Stomach (tissue), 9 donors: ENCODE measurements around the gene TRIM56. TPM values are rescaled to one million over a fixed set of nuclear protein-coding genes. Genes with fewer than 3 reads are reported as not detected.

Experiments used
- DNase-seq, 2 donors: peaks; one replicate each; pipeline versions ENCODE4 v3.0.0 to v3.0.0-alpha.2; 2013 to 2019
- H3K27ac ChIP-seq, 5 donors: fragments of 200-600 bp in 4 of 5; sonication (generic) in 4 of 5; one replicate each; pipeline ENCODE4 v1.5.1; 2013 to 2019; ENCODE audit warnings: mild to moderate bottlenecking in 1 of 5, moderate library complexity in 1 of 5
- H3K27me3 ChIP-seq, 3 donors: fragments of 200-600 bp; sonication (generic); one replicate each; pipeline ENCODE4 v1.5.1; 2017 to 2019; ENCODE audit warnings: mixed run types in 1 of 3
- H3K36me3 ChIP-seq, 4 donors: fragments of 200-600 bp; sonication (generic); 1 replicate in 3 of 4; 2 replicates in 1 of 4; pipeline ENCODE4 v1.5.1; 2016 to 2019
- H3K4me1 ChIP-seq, 4 donors: fragments of 200-600 bp; sonication (generic); one replicate each; pipeline ENCODE4 v1.5.1; 2016 to 2019
- H3K4me3 ChIP-seq, 4 donors: fragments of 200-600 bp; sonication (generic) in 3 of 4; one replicate each; pipeline ENCODE4 v1.5.1; 2016 to 2019; ENCODE audit warnings: mild to moderate bottlenecking in 1 of 4
- H3K9me3 ChIP-seq, 4 donors: fragments of 200-600 bp; sonication (generic); one replicate each; pipeline ENCODE4 v1.5.1; 2016 to 2019
- CTCF ChIP-seq, 7 experiments: fragments of 450-650 bp in 4 of 7; fragments of 200-600 bp in 3 of 7; sonication (generic) in 3 of 7; IDR thresholded peaks; one replicate each; pipeline ENCODE4 v1.5.1; 2016 to 2019; ENCODE audit warnings: antibody characterized with exemption in 7 of 7, control low read depth in 2 of 7, mild to moderate bottlenecking in 1 of 7
- EP300 ChIP-seq: sonication (generic); formaldehyde crosslinking; IDR thresholded peaks from one replicate; pipeline ENCODE4 v1.6.1; 2017; ENCODE audit warnings: antibody characterized with exemption
- POLR2A ChIP-seq, 4 donors: fragments of 450-650 bp; IDR thresholded peaks; one replicate each; pipeline ENCODE4 v1.6.1; 2016; ENCODE audit warnings: antibody characterized with exemption in 4 of 4, control low read depth in 2 of 4, mild to moderate bottlenecking in 1 of 4, moderate library complexity in 1 of 4
- POLR2AphosphoS5 ChIP-seq, 3 donors: sonication (generic); formaldehyde crosslinking; IDR thresholded peaks; one replicate each; pipeline ENCODE4 v1.6.1; 2016; ENCODE audit warnings: antibody characterized with exemption in 3 of 3
- WGBS, 5 donors: extraction: QIAGEN DNeasy Blood & Tissue Kit in 3 of 5; methylation state at CpG; one replicate each; pipeline versions ENCODE4 v1.1.5 to v1.1.7; 2013 to 2018; 5-methylcytosine and 5-hydroxymethylcytosine counted together
- intact Hi-C: fragments of 100-400 bp; cut with DNase I; formaldehyde crosslinking; loops from one replicate; pipeline ENCODE4 v1.15.1; 2023; ENCODE audit warnings: low total_unique reads
- polyA plus RNA-seq, 3 donors: library from polyadenylated mRNA; stranded (reverse); fragments of 200-250 nt; gene quantifications; one replicate each; pipeline ENCODE4 v1.2.3, GENCODE V29; 2013
- total RNA-seq, 5 donors: library from RNA; depleted of rRNA; stranded (reverse); fragments of >200 nt; gene quantifications; one replicate each; pipeline versions ENCODE4 v1.1.0 to v1.2.3, GENCODE V29; 2014 to 2016
- donor health status: healthy with polysubstance abuse.
- donor health status: Bipolar disorder and iron deficiency.
- donor health status: healthy.

Gene TRIM56
- total and polyA plus RNA-seq, 8 donors = 7.5 to 41.1 (median 17.5) TPM

GRCh38 chr7:101140339-101140699 lies 55.0 kb downstream of the TRIM56 start:
- peaks cover 5 to 28% (median 21%) of the 10 kb centered on the region in 4 donors for H3K4me1 ChIP-seq
- no peaks in the 10 kb centered on the region for H3K9me3 ChIP-seq
- 24 to 44% (median 41%) methylated on average over 3 of the region's 3 CpGs for WGBS, 5 donors
- no peak for DNase-seq
- H3K27me3 ChIP-seq = peaks cover 0 to 19% (median 0%) of the 10 kb centered on the region in 3 donors
- TF ChIP-seq EP300 = no peak
- no peak for TF ChIP-seq POLR2A (IDR thresholded peaks at IDR 0.05)
- no peak for TF ChIP-seq POLR2AphosphoS5 (IDR thresholded peaks at IDR 0.05)
- TF ChIP-seq CTCF (IDR thresholded peaks at IDR 0.05) = no peak
- H3K27ac ChIP-seq = no peak overlapping the region
- no peak overlapping the region for H3K4me3 ChIP-seq
- peaks cover 0 to 12% (median 0%) of the 10 kb centered on the region in 4 donors for H3K36me3 ChIP-seq
- intact Hi-C loops = loop anchor here (5.0 kb wide), 1 partner anchor 142 kb away; no protein-coding TSS in a partner anchor

- 79 to 84% (median 79%) methylated on average over 4 of the region's 4 CpGs for WGBS, 5 donors
- TF ChIP-seq CTCF (IDR thresholded peaks at IDR 0.05) = no peak
- H3K4me1 ChIP-seq = peaks cover 5 to 28% (median 21%) of the 10 kb centered on the region in 4 donors
- no peak for DNase-seq
- peaks cover 0 to 9% (median 0%) of the 10 kb centered on the region in 4 donors for H3K36me3 ChIP-seq
- intact Hi-C loops = loop anchor here (5.0 kb wide), 1 partner anchor 141 kb away; no protein-coding TSS in a partner anchor
- no peak overlapping the region for H3K4me3 ChIP-seq
- H3K27ac ChIP-seq = no peak overlapping the region
- peaks cover 0 to 14% (median 0%) of the 10 kb centered on the region in 3 donors for H3K27me3 ChIP-seq
- no peaks in the 10 kb centered on the region for H3K9me3 ChIP-seq
Measured at GRCh38 chr7:101140746-101141382, 55.6 kb downstream of the TRIM56 start.

Other genes with a start within 250 kb of the TRIM56 start
- gene SLC12A9, start 232.8 kb upstream of the TRIM56 start, total RNA-seq = 10 to 100 TPM in 3 of 5 donors, 1 to 10 TPM in 2; 2.9 to 44.6 (median 25.9) TPM
- gene SLC12A9, start 232.8 kb upstream of the TRIM56 start, polyA plus RNA-seq = 10 to 100 TPM in 1 of 3 donors, 1 to 10 TPM in 2; 4.9 to 21.7 (median 9.0) TPM
- 10 to 100 TPM in 3 of 5 donors, 1 to 10 TPM in 2; 4.7 to 44.3 (median 14.7) TPM for gene TRIP6, start 218.1 kb upstream of the TRIM56 start, total RNA-seq
- 10 to 100 TPM; 23.8 to 50.0 (median 26.2) TPM for gene TRIP6, start 218.1 kb upstream of the TRIM56 start, polyA plus RNA-seq
- 100 to 1,000 TPM in 2 of 5 donors, 10 to 100 TPM in 3; 45.2 to 184 (median 86.2) TPM for gene SRRT, start 210.4 kb upstream of the TRIM56 start, total RNA-seq
- 10 to 100 TPM; 63.7 to 97.1 (median 68.9) TPM for gene SRRT, start 210.4 kb upstream of the TRIM56 start, polyA plus RNA-seq
- gene UFSP1, start 195.8 kb upstream of the TRIM56 start, total RNA-seq = 10 to 100 TPM in 1 of 5 donors, under 1 TPM in 1, not detected in 3; 0.73 to 22.6 TPM
- 1 to 10 TPM; 2.0 to 4.3 (median 4.1) TPM for gene UFSP1, start 195.8 kb upstream of the TRIM56 start, polyA plus RNA-seq
- gene ACHE, start 189.6 kb upstream of the TRIM56 start, total RNA-seq = 1 to 10 TPM in 1 of 5 donors, under 1 TPM in 1, not detected in 3; 0.43 to 2.4 TPM
- gene ACHE, start 189.6 kb upstream of the TRIM56 start, polyA plus RNA-seq = 1 to 10 TPM in 1 of 3 donors, under 1 TPM in 2; 0.25 to 1.5 (median 0.31) TPM
- gene MUC3A, start 135.9 kb upstream of the TRIM56 start, total RNA-seq = 100 to 1,000 TPM in 1 of 5 donors, 1 to 10 TPM in 3, under 1 TPM in 1; 0.45 to 527 (median 1.9) TPM
- gene MUC3A, start 135.9 kb upstream of the TRIM56 start, polyA plus RNA-seq = under 1 TPM; 0.45 to 0.76 (median 0.62) TPM
- 10 to 100 TPM in 1 of 5 donors, under 1 TPM in 3, not detected in 1; under 0.01 to 76.8 (median 0.58) TPM for gene MUC12, start 115.9 kb upstream of the TRIM56 start, total RNA-seq
- 10 to 100 TPM in 1 of 3 donors, 1 to 10 TPM in 2; 1.4 to 13.9 (median 5.5) TPM for gene MUC12, start 115.9 kb upstream of the TRIM56 start, polyA plus RNA-seq
- under 1 TPM in 1 of 5 donors, not detected in 4; 0.73 TPM for gene MUC17, start 65.4 kb upstream of the TRIM56 start, total RNA-seq
- gene MUC17, start 65.4 kb upstream of the TRIM56 start, polyA plus RNA-seq = not detected
- 10 to 100 TPM in 2 of 5 donors, 1 to 10 TPM in 2, under 1 TPM in 1; 0.58 to 25.0 (median 8.4) TPM for gene SERPINE1, start 41.6 kb downstream of the TRIM56 start, total RNA-seq
- 10 to 100 TPM in 1 of 3 donors, 1 to 10 TPM in 2; 3.2 to 13.6 (median 4.1) TPM for gene SERPINE1, start 41.6 kb downstream of the TRIM56 start, polyA plus RNA-seq
- 10 to 100 TPM in 3 of 5 donors, 1 to 10 TPM in 1, not detected in 1; 2.7 to 54.9 (median 17.6) TPM for gene AP1S1, start 69.0 kb downstream of the TRIM56 start, total RNA-seq
- gene AP1S1, start 69.0 kb downstream of the TRIM56 start, polyA plus RNA-seq = 10 to 100 TPM; 34.7 to 71.2 (median 62.3) TPM
- 1 to 10 TPM in 1 of 5 donors, under 1 TPM in 1, not detected in 3; 0.55 to 5.8 TPM for gene VGF, start 80.1 kb downstream of the TRIM56 start, total RNA-seq
- gene VGF, start 80.1 kb downstream of the TRIM56 start, polyA plus RNA-seq = under 1 TPM in 2 of 3 donors, not detected in 1; 0.15 to 0.75 TPM
- gene NAT16, start 94.8 kb downstream of the TRIM56 start, total RNA-seq = not detected
- gene NAT16, start 94.8 kb downstream of the TRIM56 start, polyA plus RNA-seq = under 1 TPM in 1 of 3 donors, not detected in 2; 0.05 TPM
- 1 to 10 TPM in 2 of 5 donors, not detected in 3; 1.7 to 2.3 TPM for gene MOGAT3, start 115.6 kb downstream of the TRIM56 start, total RNA-seq
- gene MOGAT3, start 115.6 kb downstream of the TRIM56 start, polyA plus RNA-seq = not detected
- 100 to 1,000 TPM in 1 of 5 donors, 10 to 100 TPM in 4; 23.1 to 260 (median 46.7) TPM for gene PLOD3, start 132.1 kb downstream of the TRIM56 start, total RNA-seq
- 10 to 100 TPM; 12.4 to 32.4 (median 30.1) TPM for gene PLOD3, start 132.1 kb downstream of the TRIM56 start, polyA plus RNA-seq
- gene ZNHIT1, start 132.7 kb downstream of the TRIM56 start, total RNA-seq = 100 to 1,000 TPM in 2 of 5 donors, 10 to 100 TPM in 3; 22.8 to 170 (median 61.3) TPM
- gene ZNHIT1, start 132.7 kb downstream of the TRIM56 start, polyA plus RNA-seq = 100 to 1,000 TPM; 117 to 169 (median 165) TPM
- 100 to 1,000 TPM in 1 of 5 donors, 10 to 100 TPM in 2, 1 to 10 TPM in 2; 1.2 to 131 (median 17.0) TPM for gene CLDN15, start 152.3 kb downstream of the TRIM56 start, total RNA-seq
- 1 to 10 TPM; 4.2 to 7.6 (median 4.4) TPM for gene CLDN15, start 152.3 kb downstream of the TRIM56 start, polyA plus RNA-seq
- gene FIS1, start 159.6 kb downstream of the TRIM56 start, total RNA-seq = 100 to 1,000 TPM in 4 of 5 donors, 10 to 100 TPM in 1; 72.4 to 245 (median 192) TPM
- gene FIS1, start 159.6 kb downstream of the TRIM56 start, polyA plus RNA-seq = 100 to 1,000 TPM; 193 to 329 (median 284) TPM
- 10 to 100 TPM in 4 of 5 donors, 1 to 10 TPM in 1; 4.6 to 36.4 (median 13.4) TPM for gene IFT22, start 236.3 kb downstream of the TRIM56 start, total RNA-seq
- 10 to 100 TPM; 20.5 to 31.2 (median 22.6) TPM for gene IFT22, start 236.3 kb downstream of the TRIM56 start, polyA plus RNA-seq